HG02884 (cell line): ENCODE measurements around the gene AP3S2.
"Not testable (repeated sequence)": the region's sequence is repeated elsewhere in the genome, so short reads cannot be mapped to it uniquely, and the experiment has no call there.

Experiments used
- ATAC-seq: cut with Tn5 transposase; IDR thresholded peaks from one replicate; pipeline ENCODE4 v1.9.1; 2021; ENCODE audit warnings: mild to moderate bottlenecking, moderate library complexity; ENCODE audit not compliant: unreplicated experiment

The AP3S2 gene

DNA sequence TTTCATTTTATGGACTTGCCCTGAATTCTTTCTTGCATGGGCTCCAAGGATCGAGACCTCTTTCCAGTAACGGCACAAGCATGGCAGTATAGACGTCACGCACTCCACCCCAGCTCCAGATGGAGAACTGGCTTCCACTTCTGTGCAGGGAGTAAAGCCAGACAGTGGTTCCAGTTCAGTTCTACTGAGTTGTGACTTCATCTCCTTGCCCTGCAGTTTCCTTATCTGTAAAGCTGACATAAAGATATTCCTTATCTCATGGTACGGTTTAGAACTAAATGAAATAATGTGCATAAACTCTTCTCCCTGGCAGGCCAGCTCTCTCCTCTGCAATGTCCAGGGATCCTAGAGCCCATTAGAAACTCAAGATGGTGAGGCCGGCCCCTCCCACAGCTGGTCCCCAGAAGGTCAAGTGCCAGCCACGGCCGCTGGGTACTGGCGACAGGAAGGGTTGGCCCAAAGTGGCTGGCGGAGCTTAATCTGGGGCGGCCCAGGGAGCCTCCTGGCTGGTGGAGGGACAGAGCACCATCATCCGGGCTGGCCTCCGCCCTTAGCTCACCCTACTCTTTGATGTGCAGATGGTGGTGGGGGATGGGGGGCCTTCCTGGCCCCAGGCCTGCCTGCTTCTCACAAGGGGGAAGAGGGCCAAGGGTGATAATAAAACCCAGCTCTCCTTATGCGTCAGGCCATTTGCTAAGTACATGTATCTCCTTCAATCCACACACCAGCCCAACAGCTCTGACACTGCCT is 110.5 kb downstream of the AP3S2 start:
- no peak for ATAC-seq

DNA sequence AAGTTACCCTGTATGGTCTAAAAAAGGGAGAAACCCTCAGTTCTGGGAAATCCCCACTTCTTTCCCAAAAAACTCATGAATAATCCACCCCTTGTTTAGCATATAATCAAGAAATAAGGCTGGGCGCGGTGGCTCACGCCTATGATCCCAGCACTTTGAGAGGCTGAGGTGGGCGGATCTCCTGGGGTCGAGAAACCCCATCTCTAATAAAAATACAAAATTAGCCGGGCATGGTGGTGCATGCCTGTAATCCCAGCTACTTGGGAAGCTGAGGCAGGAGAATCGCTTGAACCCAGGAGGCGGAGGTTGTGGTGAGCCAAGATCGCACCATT is 111.2 kb downstream of the AP3S2 start:
- ATAC-seq, result not testable (repeated sequence)

DNA sequence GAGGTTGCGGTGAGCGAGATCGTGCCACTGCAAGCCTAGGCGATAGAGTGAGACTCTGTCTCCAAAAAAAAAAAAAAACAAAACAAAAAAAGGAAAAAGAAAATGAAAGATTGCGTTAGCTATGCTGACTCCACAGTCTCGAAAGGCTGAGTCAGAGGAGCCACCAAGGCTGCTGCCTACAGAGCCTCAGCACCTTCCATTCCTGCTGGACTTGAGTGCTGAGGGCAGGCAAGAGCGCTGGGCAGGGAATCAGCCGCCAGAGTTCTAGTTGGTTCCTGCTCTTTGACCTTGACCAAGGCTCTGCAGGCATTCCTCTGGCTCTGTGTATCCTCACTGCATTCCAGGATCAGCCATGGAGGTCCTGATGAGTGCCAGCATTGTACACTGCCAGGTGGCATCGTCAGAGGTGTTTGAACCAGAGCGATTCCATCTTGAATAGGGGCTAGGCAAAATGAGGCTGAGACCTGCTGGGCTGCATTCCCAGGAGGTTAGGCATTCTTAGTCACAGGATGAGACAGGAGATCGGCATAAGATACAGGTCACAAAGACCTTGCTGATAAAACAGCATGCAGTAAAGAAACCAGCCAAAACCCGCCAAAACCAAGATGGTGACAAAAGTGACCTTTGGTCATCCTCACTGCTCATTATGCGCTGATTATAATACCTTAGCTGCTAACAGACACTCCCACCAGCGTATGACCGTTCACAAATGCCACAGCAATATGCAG is 111.7 kb downstream of the AP3S2 start:
- no peak for ATAC-seq

DNA sequence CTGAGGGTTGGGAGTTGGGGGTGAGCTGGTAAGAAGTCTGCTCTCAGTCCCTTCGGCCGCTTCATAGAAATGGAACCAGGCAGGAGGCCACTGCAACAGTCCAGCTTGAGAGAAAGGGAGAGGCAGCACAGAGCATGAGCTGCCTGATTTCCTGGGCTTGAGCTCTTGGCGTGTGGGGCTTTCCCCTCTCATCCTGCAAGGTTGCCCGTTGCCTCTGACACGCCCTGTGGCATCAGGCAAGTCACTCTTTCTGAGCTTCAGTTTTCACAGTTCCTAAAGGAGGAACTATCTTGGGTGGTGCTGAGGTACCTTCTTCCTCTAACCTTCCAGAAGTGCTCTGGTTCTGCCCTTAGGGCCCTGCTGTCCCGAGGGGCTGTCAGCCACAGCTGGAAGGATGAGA is 112.7 kb downstream of the AP3S2 start:
- ATAC-seq, result no peak

DNA sequence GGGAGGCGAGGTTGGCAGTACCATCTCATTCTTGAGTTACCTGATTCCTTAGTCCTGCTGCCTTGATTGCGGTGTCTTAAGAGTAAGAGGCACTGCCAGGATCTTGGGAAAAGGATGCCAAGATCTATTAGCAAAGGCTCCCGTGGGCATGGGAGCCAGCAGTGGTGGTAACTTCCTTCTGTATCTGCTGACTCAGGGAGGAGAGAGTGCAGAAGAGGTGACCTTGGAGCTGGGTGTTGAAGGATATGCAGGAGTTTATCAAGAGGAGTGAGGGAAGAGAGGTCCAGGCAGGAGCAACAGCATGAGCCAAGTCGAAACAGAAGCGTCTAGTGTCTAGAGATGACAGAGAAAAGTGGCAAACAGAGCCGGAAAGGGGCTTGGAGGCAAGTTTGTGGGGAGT is 113.2 kb downstream of the AP3S2 start:
- ATAC-seq, result no peak
